Ascending aorta (tissue), 2 donors: ENCODE results near the gene UBQLN2. TPM values are rescaled to one million over a fixed set of nuclear protein-coding genes. Genes with fewer than 3 reads are reported as not detected.
"Not testable (repeated sequence)": the region's sequence is repeated elsewhere in the genome, so short reads cannot be mapped to it uniquely, and the experiment has no call there.

Experiments
- DNase-seq, 2 donors: peaks; one replicate each; pipeline ENCODE4 v3.0.0-alpha.2; 2019; ENCODE audit warnings: low spot score in 2 of 2
- H3K27ac ChIP-seq, 2 donors: fragments of 200-600 bp; sonication (generic); one replicate each; pipeline ENCODE4 v1.5.1; 2016 to 2017; ENCODE audit warnings: mild to moderate bottlenecking in 1 of 2
- H3K27me3 ChIP-seq: fragments of 200-600 bp; sonication (generic); one replicate; pipeline ENCODE4 v1.5.1; 2017
- H3K36me3 ChIP-seq, 2 donors: fragments of 200-600 bp; sonication (generic); one replicate each; pipeline ENCODE4 v1.5.1; 2016
- H3K4me1 ChIP-seq, 2 donors: fragments of 200-600 bp; sonication (generic); one replicate each; pipeline ENCODE4 v1.5.1; 2016 to 2017; ENCODE audit warnings: mild to moderate bottlenecking in 1 of 2
- H3K4me3 ChIP-seq, 2 donors: fragments of 200-600 bp; sonication (generic); one replicate each; pipeline ENCODE4 v1.5.1; 2016 to 2017; ENCODE audit warnings: mild to moderate bottlenecking in 1 of 2
- H3K9me3 ChIP-seq, 2 donors: fragments of 200-600 bp; sonication (generic); one replicate each; pipeline ENCODE4 v1.5.1; 2016
- intact Hi-C: fragments of 100-400 bp; cut with DNase I; formaldehyde crosslinking; loops from one replicate; pipeline ENCODE4 v1.15.1; 2023
- total RNA-seq: library from RNA; depleted of rRNA; stranded (reverse); fragments of >200 nt; gene quantifications from one replicate; pipeline ENCODE4 v1.1.0, GENCODE V29; 2016
- TF ChIP-seq, protein P1 (sequence below), 3 experiments: fragments of 200-600 bp in 2 of 3; fragments of 450-650 bp in 1 of 3; sonication (generic) in 2 of 3; IDR thresholded peaks; one replicate each; pipeline ENCODE4 v1.5.1; 2016 to 2019; ENCODE audit warnings: antibody characterized with exemption in 3 of 3, mild to moderate bottlenecking in 1 of 3, moderate library complexity in 1 of 3

The UBQLN2 gene
- 23.9 TPM for total RNA-seq

DNA sequence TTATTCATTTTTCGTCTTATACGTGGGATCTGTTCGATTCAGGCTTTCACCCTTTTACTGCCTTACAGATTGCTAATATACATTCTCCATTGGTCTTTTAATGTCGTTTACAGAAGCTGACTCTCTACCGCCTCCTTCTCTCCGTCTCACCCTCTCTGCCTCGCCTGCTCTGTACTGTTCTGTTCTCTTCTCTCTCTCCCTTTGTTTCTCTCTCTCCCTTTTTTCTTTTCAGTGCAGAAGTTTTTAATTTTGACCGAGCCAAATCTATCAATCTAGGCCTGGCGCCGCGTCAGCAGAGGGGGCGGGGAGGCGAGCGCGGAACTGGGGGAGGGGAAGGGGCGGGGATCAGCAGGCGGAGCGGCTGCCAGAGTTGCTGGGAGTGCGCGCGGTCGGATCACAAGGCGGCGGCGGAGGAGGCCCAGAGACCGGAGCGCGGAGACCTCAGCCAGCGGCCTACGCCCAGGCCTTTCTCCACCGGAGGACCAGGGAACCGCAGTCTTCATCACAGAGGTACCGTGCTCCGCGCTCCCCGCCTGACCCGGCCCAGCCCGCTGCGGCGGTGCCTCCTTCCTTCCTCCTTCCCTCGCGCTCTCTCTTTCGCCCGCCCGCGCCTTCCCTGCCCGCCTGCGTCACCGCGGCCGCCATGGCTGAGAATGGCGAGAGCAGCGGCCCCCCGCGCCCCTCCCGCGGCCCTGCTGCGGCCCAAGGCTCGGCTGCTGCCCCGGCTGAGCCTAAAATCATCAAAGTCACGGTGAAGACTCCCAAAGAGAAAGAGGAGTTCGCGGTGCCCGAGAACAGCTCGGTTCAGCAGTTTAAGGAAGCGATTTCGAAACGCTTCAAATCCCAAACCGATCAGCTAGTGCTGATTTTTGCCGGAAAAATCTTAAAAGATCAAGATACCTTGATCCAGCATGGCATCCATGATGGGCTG lies at the start of gene UBQLN2:
UBQLN2 (plus strand) TSS at position 397 of the 931 bp plus-strand sequence; CDS start at position 644, 247 bp downstream.
- TF ChIP-seq, protein P1, sequence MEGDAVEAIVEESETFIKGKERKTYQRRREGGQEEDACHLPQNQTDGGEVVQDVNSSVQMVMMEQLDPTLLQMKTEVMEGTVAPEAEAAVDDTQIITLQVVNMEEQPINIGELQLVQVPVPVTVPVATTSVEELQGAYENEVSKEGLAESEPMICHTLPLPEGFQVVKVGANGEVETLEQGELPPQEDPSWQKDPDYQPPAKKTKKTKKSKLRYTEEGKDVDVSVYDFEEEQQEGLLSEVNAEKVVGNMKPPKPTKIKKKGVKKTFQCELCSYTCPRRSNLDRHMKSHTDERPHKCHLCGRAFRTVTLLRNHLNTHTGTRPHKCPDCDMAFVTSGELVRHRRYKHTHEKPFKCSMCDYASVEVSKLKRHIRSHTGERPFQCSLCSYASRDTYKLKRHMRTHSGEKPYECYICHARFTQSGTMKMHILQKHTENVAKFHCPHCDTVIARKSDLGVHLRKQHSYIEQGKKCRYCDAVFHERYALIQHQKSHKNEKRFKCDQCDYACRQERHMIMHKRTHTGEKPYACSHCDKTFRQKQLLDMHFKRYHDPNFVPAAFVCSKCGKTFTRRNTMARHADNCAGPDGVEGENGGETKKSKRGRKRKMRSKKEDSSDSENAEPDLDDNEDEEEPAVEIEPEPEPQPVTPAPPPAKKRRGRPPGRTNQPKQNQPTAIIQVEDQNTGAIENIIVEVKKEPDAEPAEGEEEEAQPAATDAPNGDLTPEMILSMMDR (IDR thresholded peaks at IDR 0.05), result peak in 1 of 3 experiments; percentile 15
- peaks cover 0 to under 1% of the 10 kb centered on the region in 2 donors for H3K4me1 ChIP-seq
- H3K27me3 ChIP-seq, result no peaks in the 10 kb centered on the region
- H3K36me3 ChIP-seq, result no peaks in the 10 kb centered on the region
- H3K27ac ChIP-seq, result peak within 1 kb of the TSS; percentile 95 to 96
- H3K4me3 ChIP-seq, result peak within 1 kb of the TSS; percentile 66 to 68
- DNase-seq, result peak in 1 of 2 donors; percentile 85
- intact Hi-C loops, result loop anchor here (5.0 to 10.0 kb wide), 3 partner anchors 164 to 1031 kb away; partner anchors contain the start of genes NBDY and ZXDB
- no peaks in the 10 kb centered on the region for H3K9me3 ChIP-seq

DNA sequence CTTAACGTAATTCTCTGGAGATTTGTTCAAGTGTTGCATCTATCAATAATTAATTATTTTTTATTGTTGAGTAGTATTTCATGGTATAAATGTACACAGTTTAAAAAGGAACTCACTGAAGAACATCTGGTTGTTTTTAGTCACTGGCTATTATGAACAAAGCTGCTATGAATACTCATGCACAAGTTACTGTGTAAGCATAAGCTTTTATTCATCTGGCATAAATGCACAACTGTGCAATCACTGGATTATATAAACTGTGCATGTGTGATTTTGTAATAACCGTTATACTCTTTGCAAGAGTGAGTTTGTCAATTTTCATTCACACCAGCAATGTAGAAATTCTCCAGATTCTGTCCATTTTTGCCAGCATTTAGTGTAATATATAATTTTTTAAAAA lies 43.8 kb upstream of the UBQLN2 start:
- DNase-seq, result no peak
- no peaks in the 10 kb centered on the region for H3K36me3 ChIP-seq
- no peak overlapping the region for H3K27ac ChIP-seq
- intact Hi-C loops, result no loop called here
- no peaks in the 10 kb centered on the region for H3K27me3 ChIP-seq
- no peaks in the 10 kb centered on the region for H3K4me1 ChIP-seq
- H3K9me3 ChIP-seq, result no peaks in the 10 kb centered on the region
- no peak overlapping the region for H3K4me3 ChIP-seq
- TF ChIP-seq, protein P1 (IDR thresholded peaks at IDR 0.05), result no peak

DNA sequence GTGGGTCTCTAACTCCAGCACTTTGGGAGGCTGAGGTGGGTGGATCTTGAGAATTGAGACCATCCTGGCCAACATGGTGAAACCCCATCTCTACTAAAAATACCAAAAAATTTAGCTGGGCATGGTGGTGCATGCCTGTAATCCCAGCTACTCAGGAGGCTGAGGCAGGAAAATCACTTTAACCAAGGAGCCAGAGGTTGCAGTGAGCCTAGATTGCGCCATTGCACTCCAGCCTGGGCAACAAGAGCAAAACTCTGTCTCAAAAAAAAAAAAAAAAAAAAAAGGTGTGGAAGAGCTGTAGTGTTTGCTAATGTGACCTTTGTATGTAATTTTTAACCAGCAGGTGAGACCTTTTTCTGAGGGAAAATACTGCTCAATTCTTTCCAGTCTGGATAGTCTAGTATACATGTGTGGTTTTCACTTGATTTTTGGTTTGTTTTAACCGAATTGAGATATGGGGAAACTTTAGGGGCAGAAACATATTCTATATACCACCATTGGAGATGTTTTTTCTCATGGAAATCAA lies 33.9 kb upstream of the UBQLN2 start:
- H3K4me1 ChIP-seq, H3K36me3 ChIP-seq, H3K27ac ChIP-seq, DNase-seq, intact Hi-C loops, H3K4me3 ChIP-seq, H3K9me3 ChIP-seq, H3K27me3 ChIP-seq: not testable (repeated sequence)

DNA sequence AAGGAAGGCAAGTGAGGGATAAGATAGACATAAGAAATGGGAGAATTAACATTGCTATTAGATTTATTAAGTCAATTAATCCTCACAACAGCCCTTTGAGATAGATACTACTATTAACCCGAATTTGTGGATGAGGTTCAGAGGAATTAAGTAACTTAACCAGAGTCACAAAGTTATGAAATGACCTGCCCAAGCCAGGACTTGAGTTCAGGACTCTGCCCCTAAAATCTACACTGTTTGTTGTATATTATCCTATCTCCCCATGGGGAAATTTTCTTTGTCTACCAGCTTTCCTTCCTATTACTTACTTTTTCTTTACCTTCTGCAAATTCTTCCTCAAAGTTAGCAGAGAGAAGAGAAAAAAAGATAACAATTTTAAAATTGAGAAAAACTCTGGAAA lies 33.4 kb upstream of the UBQLN2 start:
- TF ChIP-seq, protein P1 (IDR thresholded peaks at IDR 0.05), result no peak

DNA sequence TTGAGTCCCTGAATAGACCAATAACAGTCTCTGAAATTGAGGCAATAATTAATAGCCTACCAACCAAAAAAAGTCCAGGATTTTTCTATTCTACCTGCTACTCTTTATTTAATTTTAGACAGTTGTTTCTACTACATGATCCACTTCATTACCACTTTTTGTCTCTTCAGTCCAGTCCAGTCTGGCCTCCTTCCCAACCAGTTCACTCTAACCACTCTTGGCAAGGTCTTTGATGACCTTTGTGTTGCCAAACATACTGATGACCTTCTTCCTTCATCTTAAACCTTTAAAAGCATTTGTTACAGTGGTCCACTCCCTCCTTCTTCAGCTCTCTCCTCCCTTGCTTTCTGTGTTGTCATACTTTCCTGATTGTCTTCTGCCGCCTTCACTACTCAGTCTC lies 12.8 kb upstream of the UBQLN2 start:
- intact Hi-C loops, result no loop called here

More for the DNA sequence above, 33.4 kb upstream of the UBQLN2 start:
- H3K4me1 ChIP-seq, result no peaks in the 10 kb centered on the region
- no peak for DNase-seq
- no peaks in the 10 kb centered on the region for H3K9me3 ChIP-seq
- intact Hi-C loops, result no loop called here
- no peaks in the 10 kb centered on the region for H3K27me3 ChIP-seq
- no peaks in the 10 kb centered on the region for H3K36me3 ChIP-seq
- H3K4me3 ChIP-seq, result no peak overlapping the region
- no peak overlapping the region for H3K27ac ChIP-seq

More for the DNA sequence above, 12.8 kb upstream of the UBQLN2 start:
- no peaks in the 10 kb centered on the region for H3K4me1 ChIP-seq
- H3K36me3 ChIP-seq, result no peaks in the 10 kb centered on the region
- no peak overlapping the region for H3K4me3 ChIP-seq
- no peak overlapping the region for H3K27ac ChIP-seq
- DNase-seq, result no peak
- TF ChIP-seq, protein P1 (IDR thresholded peaks at IDR 0.05), result no peak
- peaks cover 1 to 5% of the 10 kb centered on the region in 2 donors for H3K9me3 ChIP-seq
- no peaks in the 10 kb centered on the region for H3K27me3 ChIP-seq
